Thyroid gland (tissue), 4 donors: ENCODE measurements around the gene SGIP1.

ENCODE experiments used
- CTCF ChIP-seq, 6 experiments: fragments of 200-600 bp in 3 of 6; fragments of 450-650 bp in 3 of 6; sonication (generic) in 3 of 6; IDR thresholded peaks; one replicate each; pipeline ENCODE4 v1.5.1; 2016 to 2019; ENCODE audit warnings: antibody characterized with exemption in 6 of 6, mild to moderate bottlenecking in 2 of 6, inconsistent platforms in 1 of 6, moderate library complexity in 1 of 6
- POLR2A ChIP-seq, 2 donors: fragments of 450-650 bp; IDR thresholded peaks; one replicate each; pipeline ENCODE4 v1.6.1; 2017; ENCODE audit warnings: antibody characterized with exemption in 2 of 2, mild to moderate bottlenecking in 2 of 2, moderate library complexity in 1 of 2

GRCh38 chr1:66546047-66546810, 12.3 kb downstream of the SGIP1 start:
- TF ChIP-seq POLR2A (IDR thresholded peaks at IDR 0.05) = no peak
- no peak for TF ChIP-seq CTCF (IDR thresholded peaks at IDR 0.05)
